Measurements from ENCODE around the gene MYMK.

Gene MYMK

GRCh38 chr9:133473743-133474142 is 51.0 kb downstream of the MYMK start:
- peaks cover 7% of the 10 kb centered on the region for H3K79me2 ChIP-seq (ENCODE audit: control insufficient read depth, insufficient read depth, low read length)
- DNase-seq: no peak
- H3K4me2 ChIP-seq (ENCODE audit: low read length): no peak overlapping the region
- H3K36me3 ChIP-seq (ENCODE audit: control insufficient read depth, insufficient read depth, low read length): peaks cover 1% of the 10 kb centered on the region
- no peak overlapping the region for H2AK5ac ChIP-seq (ENCODE audit: low read length)
- H3K4me3 ChIP-seq (ENCODE audit: low read length): no peak overlapping the region
- no peak overlapping the region for H2BK15ac ChIP-seq (replicated peaks; ENCODE audit: low read depth)
- no peak overlapping the region for H4K8ac ChIP-seq (ENCODE audit: low read depth, low read length)
- no peak overlapping the region for H3K23ac ChIP-seq (ENCODE audit: low read length)
- H2BK120ac ChIP-seq (ENCODE audit: low read depth, low read length): no peak overlapping the region
- peaks cover 5% of the 10 kb centered on the region for H3K4me1 ChIP-seq (ENCODE audit: control insufficient read depth, low read depth, low read length)
- no peak overlapping the region for H3K4ac ChIP-seq (ENCODE audit: low read depth, low read length)
- H3K27ac ChIP-seq (ENCODE audit: low read depth, low read length): no peak overlapping the region
- H3K56ac ChIP-seq (ENCODE audit: low read length): no peak overlapping the region
- H4K5ac ChIP-seq (ENCODE audit: low read length): no peak overlapping the region
- no peak overlapping the region for H2BK5ac ChIP-seq (ENCODE audit: low read length)
- H3K9ac ChIP-seq (ENCODE audit: low read length): no peak overlapping the region
- WGBS (ENCODE audit: extremely low coverage, insufficient coverage, low lambda C conversion rate): no CpG with 5 or more reads among the region's 20 CpGs
- H3K18ac ChIP-seq (ENCODE audit: low read length): no peak overlapping the region
- H3K27me3 ChIP-seq (ENCODE audit: insufficient read depth, low read length, poor library complexity): no peaks in the 10 kb centered on the region
- peaks cover 9% of the 10 kb centered on the region for H3K79me1 ChIP-seq (ENCODE audit: low read length)

DNA sequence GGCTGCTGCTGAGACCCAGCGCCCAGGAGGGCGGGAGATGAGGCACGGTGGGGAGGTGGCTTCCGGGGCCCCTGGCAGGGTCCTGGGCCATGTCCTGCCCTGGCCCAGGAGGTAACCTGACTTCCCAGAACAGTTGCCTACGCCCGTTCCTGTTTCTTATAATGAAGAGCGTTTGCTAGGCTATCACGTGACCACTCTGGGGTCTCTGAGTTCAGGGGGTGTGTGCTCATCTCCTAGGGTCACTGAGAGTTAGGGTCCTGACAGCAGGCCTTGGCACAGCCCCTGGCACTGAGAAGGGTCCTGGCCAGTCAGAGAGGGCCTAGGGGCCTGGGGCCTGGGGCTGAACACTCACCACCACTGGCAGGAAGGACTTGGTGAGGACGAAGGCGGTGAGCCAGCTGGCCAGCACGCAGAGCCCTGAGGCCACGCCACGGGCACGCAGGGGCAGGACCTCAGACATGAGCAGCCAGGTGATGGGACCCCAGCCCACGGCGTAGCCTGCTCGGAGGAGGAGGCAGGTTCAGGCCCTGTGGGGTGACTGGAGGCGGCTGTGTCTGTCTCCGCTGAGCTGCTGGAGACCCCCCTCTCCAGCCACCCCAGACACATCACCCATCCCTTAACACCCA is 51.9 kb downstream of the MYMK start:
- DNase-seq: no peak
- H3K56ac ChIP-seq (ENCODE audit: low read length): no peak overlapping the region
- H2BK15ac ChIP-seq (replicated peaks; ENCODE audit: low read depth): no peak overlapping the region
- no peak overlapping the region for H4K5ac ChIP-seq (ENCODE audit: low read length)
- H3K27me3 ChIP-seq (ENCODE audit: insufficient read depth, low read length, poor library complexity): no peaks in the 10 kb centered on the region
- peaks cover 1% of the 10 kb centered on the region for H3K36me3 ChIP-seq (ENCODE audit: control insufficient read depth, insufficient read depth, low read length)
- H3K4me1 ChIP-seq (ENCODE audit: control insufficient read depth, low read depth, low read length): peaks cover 1% of the 10 kb centered on the region
- no peak overlapping the region for H4K8ac ChIP-seq (ENCODE audit: low read depth, low read length)
- H3K4ac ChIP-seq (ENCODE audit: low read depth, low read length): no peak overlapping the region
- peaks cover 2% of the 10 kb centered on the region for H3K79me2 ChIP-seq (ENCODE audit: control insufficient read depth, insufficient read depth, low read length)
- no peak overlapping the region for H3K4me3 ChIP-seq (ENCODE audit: low read length)
- no peak overlapping the region for H3K27ac ChIP-seq (ENCODE audit: low read depth, low read length)
- no peak overlapping the region for H2BK5ac ChIP-seq (ENCODE audit: low read length)
- no peak overlapping the region for H3K4me2 ChIP-seq (ENCODE audit: low read length)
- H2BK120ac ChIP-seq (ENCODE audit: low read depth, low read length): no peak overlapping the region
- H3K9ac ChIP-seq (ENCODE audit: low read length): no peak overlapping the region
- no CpG with 5 or more reads among the region's 19 CpGs for WGBS (ENCODE audit: extremely low coverage, insufficient coverage, low lambda C conversion rate)
- H2AK5ac ChIP-seq (ENCODE audit: low read length): no peak overlapping the region
- H3K79me1 ChIP-seq (ENCODE audit: low read length): peaks cover 4% of the 10 kb centered on the region
- H3K18ac ChIP-seq (ENCODE audit: low read length): no peak overlapping the region
- H3K23ac ChIP-seq (ENCODE audit: low read length): no peak overlapping the region

GRCh38 chr9:133472277-133472645 is 52.5 kb downstream of the MYMK start:
- Histone ChIP-seq H3K4me2 (ENCODE audit: low read length) (no peak overlapping the region), H2BK120ac (ENCODE audit: low read depth, low read length) (no peak overlapping the region), H3K4me1 (ENCODE audit: control insufficient read depth, low read depth, low read length) (no peaks in the 10 kb centered on the region), H3K79me1 (ENCODE audit: low read length) (no peaks in the 10 kb centered on the region), H3K56ac (ENCODE audit: low read length) (no peak overlapping the region), H2AK5ac (ENCODE audit: low read length) (no peak overlapping the region), H3K4ac (ENCODE audit: low read depth, low read length) (no peak overlapping the region), H3K79me2 (ENCODE audit: control insufficient read depth, insufficient read depth, low read length) (no peaks in the 10 kb centered on the region), H2BK5ac (ENCODE audit: low read length) (no peak overlapping the region), H4K5ac (ENCODE audit: low read length) (no peak overlapping the region), H3K27me3 (ENCODE audit: insufficient read depth, low read length, poor library complexity) (no peaks in the 10 kb centered on the region), H3K18ac (ENCODE audit: low read length) (no peak overlapping the region), H2BK15ac (replicated peaks; ENCODE audit: low read depth) (no peak overlapping the region), H3K9ac (ENCODE audit: low read length) (no peak overlapping the region), H3K27ac (ENCODE audit: low read depth, low read length) (no peak overlapping the region), H3K36me3 (ENCODE audit: control insufficient read depth, insufficient read depth, low read length) (peaks cover 1% of the 10 kb centered on the region), H3K4me3 (ENCODE audit: low read length) (no peak overlapping the region), H3K23ac (ENCODE audit: low read length) (no peak overlapping the region), H4K8ac (ENCODE audit: low read depth, low read length) (no peak overlapping the region)
- DNase-seq: no peak
- WGBS (ENCODE audit: extremely low coverage, insufficient coverage, low lambda C conversion rate): no CpG with 5 or more reads among the region's 11 CpGs

DNA sequence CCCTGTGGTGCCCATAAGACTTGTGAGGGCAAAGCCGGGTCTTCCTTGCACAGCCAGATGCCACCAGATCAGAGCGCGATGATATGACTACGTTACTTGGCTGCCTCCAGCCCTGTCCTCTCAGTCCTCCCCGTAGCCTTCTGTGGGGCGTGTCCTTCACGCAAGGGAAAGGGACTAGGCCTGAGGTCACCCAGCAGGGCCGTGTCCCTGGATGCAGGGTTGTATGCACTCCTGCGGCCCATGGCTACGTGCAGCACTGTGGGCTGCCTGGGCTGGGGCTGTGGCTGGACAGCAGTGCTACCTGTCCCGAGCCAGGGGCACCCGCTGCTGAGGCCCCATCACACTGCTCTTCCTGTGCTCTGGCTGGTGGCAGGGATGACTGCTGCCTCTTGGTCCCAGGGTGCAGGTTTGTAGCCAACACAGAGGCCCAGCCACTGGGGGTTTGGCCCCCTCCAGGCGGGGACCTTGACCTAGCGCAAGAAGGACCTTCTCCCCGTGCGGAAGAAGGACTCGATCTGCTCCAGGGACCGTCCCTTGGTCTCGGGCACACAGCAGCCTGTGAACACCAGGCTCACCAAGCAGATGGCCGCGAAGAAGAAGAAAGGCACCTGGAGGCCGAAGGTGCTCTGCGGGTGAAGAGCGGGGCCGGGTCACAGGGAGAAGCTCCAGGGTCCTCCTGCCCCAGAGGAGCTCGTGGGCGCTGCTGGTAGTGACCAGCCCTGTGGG is 53.0 kb downstream of the MYMK start:
- DNase-seq: no peak
- WGBS (ENCODE audit: extremely low coverage, insufficient coverage, low lambda C conversion rate): no CpG with 5 or more reads among the region's 27 CpGs
- Histone ChIP-seq H3K56ac (ENCODE audit: low read length) (no peak overlapping the region), H4K5ac (ENCODE audit: low read length) (no peak overlapping the region), H3K4me3 (ENCODE audit: low read length) (no peak overlapping the region), H4K8ac (ENCODE audit: low read depth, low read length) (no peak overlapping the region), H3K79me2 (ENCODE audit: control insufficient read depth, insufficient read depth, low read length) (no peaks in the 10 kb centered on the region), H3K18ac (ENCODE audit: low read length) (no peak overlapping the region), H3K79me1 (ENCODE audit: low read length) (no peaks in the 10 kb centered on the region), H2BK5ac (ENCODE audit: low read length) (no peak overlapping the region), H2BK15ac (replicated peaks; ENCODE audit: low read depth) (no peak overlapping the region), H3K27ac (ENCODE audit: low read depth, low read length) (no peak overlapping the region), H3K27me3 (ENCODE audit: insufficient read depth, low read length, poor library complexity) (no peaks in the 10 kb centered on the region), H3K4me1 (ENCODE audit: control insufficient read depth, low read depth, low read length) (no peaks in the 10 kb centered on the region), H3K36me3 (ENCODE audit: control insufficient read depth, insufficient read depth, low read length) (peaks cover 1% of the 10 kb centered on the region), H3K4ac (ENCODE audit: low read depth, low read length) (no peak overlapping the region), H2BK120ac (ENCODE audit: low read depth, low read length) (no peak overlapping the region), H3K9ac (ENCODE audit: low read length) (no peak overlapping the region), H2AK5ac (ENCODE audit: low read length) (no peak overlapping the region), H3K4me2 (ENCODE audit: low read length) (no peak overlapping the region), H3K23ac (ENCODE audit: low read length) (no peak overlapping the region)

GRCh38 chr9:133470988-133471387 is 53.8 kb downstream of the MYMK start:
- no peak overlapping the region for H4K8ac ChIP-seq (ENCODE audit: low read depth, low read length)
- H2BK5ac ChIP-seq (ENCODE audit: low read length): no peak overlapping the region
- no peak overlapping the region for H3K56ac ChIP-seq (ENCODE audit: low read length)
- no peak overlapping the region for H2BK15ac ChIP-seq (replicated peaks; ENCODE audit: low read depth)
- H3K79me2 ChIP-seq (ENCODE audit: control insufficient read depth, insufficient read depth, low read length): no peaks in the 10 kb centered on the region
- H3K4me1 ChIP-seq (ENCODE audit: control insufficient read depth, low read depth, low read length): no peaks in the 10 kb centered on the region
- H3K23ac ChIP-seq (ENCODE audit: low read length): no peak overlapping the region
- no peak overlapping the region for H3K18ac ChIP-seq (ENCODE audit: low read length)
- no peak overlapping the region for H2AK5ac ChIP-seq (ENCODE audit: low read length)
- no peak overlapping the region for H3K27ac ChIP-seq (ENCODE audit: low read depth, low read length)
- WGBS (ENCODE audit: extremely low coverage, insufficient coverage, low lambda C conversion rate): no CpG with 5 or more reads among the region's 7 CpGs
- no peak overlapping the region for H3K4ac ChIP-seq (ENCODE audit: low read depth, low read length)
- H3K9ac ChIP-seq (ENCODE audit: low read length): no peak overlapping the region
- H3K4me3 ChIP-seq (ENCODE audit: low read length): no peak overlapping the region
- DNase-seq: no peak
- H3K4me2 ChIP-seq (ENCODE audit: low read length): no peak overlapping the region
- H3K36me3 ChIP-seq (ENCODE audit: control insufficient read depth, insufficient read depth, low read length): no peaks in the 10 kb centered on the region
- H4K5ac ChIP-seq (ENCODE audit: low read length): no peak overlapping the region
- no peaks in the 10 kb centered on the region for H3K79me1 ChIP-seq (ENCODE audit: low read length)
- H2BK120ac ChIP-seq (ENCODE audit: low read depth, low read length): no peak overlapping the region
- no peaks in the 10 kb centered on the region for H3K27me3 ChIP-seq (ENCODE audit: insufficient read depth, low read length, poor library complexity)

All from mesendoderm (in vitro differentiated cells).